ENCODE data around the gene DPP10. TPM values are rescaled to one million over a fixed set of nuclear protein-coding genes. Genes with fewer than 3 reads are reported as not detected.

Gene DPP10
- total RNA-seq, 1 donor from 2014 or later = 2.4 TPM

GRCh38 chr2:115807276-115807675 lies 1364.8 kb downstream of the DPP10 start:
- TF ChIP-seq CTCF (IDR thresholded peaks at IDR 0.05; ENCODE audit: insufficient read depth, low read length, poor library complexity, severe bottlenecking) = no peak
- Histone ChIP-seq H3K4me3 (ENCODE audit: low read depth, low read length) (no peak overlapping the region), H3K27me3 (ENCODE audit: control insufficient read depth, insufficient read depth, low read length) (no peaks in the 10 kb centered on the region), H3K36me3 (ENCODE audit: control insufficient read depth, insufficient read depth, low read length) (no peaks in the 10 kb centered on the region)
- no peak for DNase-seq (ENCODE audit: low read depth)

DNA sequence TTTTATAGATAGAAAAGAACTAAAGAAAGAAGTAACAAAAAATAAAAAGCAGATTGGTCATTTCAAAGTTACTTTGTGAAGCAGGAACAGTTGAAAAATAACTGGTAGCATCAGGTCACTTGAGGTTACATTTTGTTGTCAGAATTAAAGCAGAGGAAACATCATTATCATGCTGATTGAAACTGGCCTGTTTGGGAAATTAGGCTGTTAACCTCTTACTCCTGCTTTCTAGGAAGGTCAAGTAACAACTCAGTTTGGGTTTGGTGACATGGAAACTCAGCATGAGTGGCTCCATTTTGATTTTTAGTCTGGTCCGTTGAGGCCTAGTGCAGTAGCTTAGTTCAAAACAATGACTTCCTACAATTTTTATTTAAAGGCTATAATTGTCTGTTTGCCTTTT lies 1383.5 kb downstream of the DPP10 start:
- Histone ChIP-seq H3K36me3 (ENCODE audit: control insufficient read depth, insufficient read depth, low read length) (no peaks in the 10 kb centered on the region), H3K4me3 (ENCODE audit: low read depth, low read length) (no peak overlapping the region), H3K27me3 (ENCODE audit: control insufficient read depth, insufficient read depth, low read length) (no peaks in the 10 kb centered on the region)
- no peak for DNase-seq (ENCODE audit: low read depth)
- no peak for TF ChIP-seq CTCF (IDR thresholded peaks at IDR 0.05; ENCODE audit: insufficient read depth, low read length, poor library complexity, severe bottlenecking)

DNA sequence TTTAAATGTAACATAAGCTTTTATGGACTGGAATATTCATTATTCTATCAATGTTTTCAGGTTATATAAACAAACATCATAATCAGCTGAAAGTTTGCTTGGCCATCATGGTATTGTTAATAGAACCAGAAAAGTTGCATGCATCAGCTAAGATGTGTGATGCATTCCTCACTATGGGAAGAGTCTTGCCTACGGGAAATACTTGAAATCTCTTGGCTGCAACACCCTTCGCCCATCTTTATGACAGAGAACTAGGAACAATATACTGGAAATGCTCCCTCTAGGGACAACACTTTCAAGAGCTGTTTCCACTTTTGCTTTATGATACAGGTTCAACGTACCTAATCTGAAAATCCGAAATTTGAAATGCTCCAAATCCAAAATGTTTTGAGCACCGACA lies 1390.8 kb downstream of the DPP10 start:
- Histone ChIP-seq H3K36me3 (ENCODE audit: control insufficient read depth, insufficient read depth, low read length) (no peaks in the 10 kb centered on the region), H3K4me3 (ENCODE audit: low read depth, low read length) (no peak overlapping the region), H3K27me3 (ENCODE audit: control insufficient read depth, insufficient read depth, low read length) (no peaks in the 10 kb centered on the region)
- no peak for DNase-seq (ENCODE audit: low read depth)
- TF ChIP-seq CTCF (IDR thresholded peaks at IDR 0.05; ENCODE audit: insufficient read depth, low read length, poor library complexity, severe bottlenecking) = no peak

- no peak overlapping the region for H3K4me3 ChIP-seq (ENCODE audit: low read depth, low read length)
- TF ChIP-seq CTCF (IDR thresholded peaks at IDR 0.05; ENCODE audit: insufficient read depth, low read length, poor library complexity, severe bottlenecking) = no peak
- DNase-seq (ENCODE audit: low read depth) = no peak
- H3K27me3 ChIP-seq (ENCODE audit: control insufficient read depth, insufficient read depth, low read length) = no peaks in the 10 kb centered on the region
- no peaks in the 10 kb centered on the region for H3K36me3 ChIP-seq (ENCODE audit: control insufficient read depth, insufficient read depth, low read length)
These were observed 1396.1 kb downstream of the DPP10 start for GRCh38 chr2:115838539-115838938.

DNA sequence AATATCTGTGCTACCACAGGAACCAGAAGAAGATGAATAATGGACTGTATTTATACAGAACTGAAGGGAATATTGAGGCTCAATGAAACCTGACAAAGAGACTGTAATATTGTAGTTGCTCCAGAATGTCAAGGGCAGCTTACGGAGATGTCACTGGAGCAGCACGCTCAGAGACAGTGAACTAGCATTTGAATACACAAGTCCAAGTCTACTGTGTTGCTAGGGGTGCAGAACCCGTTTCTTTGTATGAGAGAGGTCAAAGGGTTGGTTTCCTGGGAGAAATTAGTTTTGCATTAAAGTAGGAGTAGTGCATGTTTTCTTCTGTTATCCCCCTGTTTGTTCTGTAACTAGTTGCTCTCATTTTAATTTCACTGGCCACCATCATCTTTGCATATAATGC lies 1399.9 kb downstream of the DPP10 start:
- TF ChIP-seq CTCF (IDR thresholded peaks at IDR 0.05; ENCODE audit: insufficient read depth, low read length, poor library complexity, severe bottlenecking) = no peak
- no peak for DNase-seq (ENCODE audit: low read depth)
- H3K27me3 ChIP-seq (ENCODE audit: control insufficient read depth, insufficient read depth, low read length) = no peaks in the 10 kb centered on the region
- H3K36me3 ChIP-seq (ENCODE audit: control insufficient read depth, insufficient read depth, low read length) = no peaks in the 10 kb centered on the region
- no peak overlapping the region for H3K4me3 ChIP-seq (ENCODE audit: low read depth, low read length)

GRCh38 chr2:115848192-115848591 lies 1405.8 kb downstream of the DPP10 start:
- no peak for TF ChIP-seq CTCF (IDR thresholded peaks at IDR 0.05; ENCODE audit: insufficient read depth, low read length, poor library complexity, severe bottlenecking)
- no peak overlapping the region for H3K4me3 ChIP-seq (ENCODE audit: low read depth, low read length)
- no peaks in the 10 kb centered on the region for H3K36me3 ChIP-seq (ENCODE audit: control insufficient read depth, insufficient read depth, low read length)
- DNase-seq (ENCODE audit: low read depth) = no peak
- no peaks in the 10 kb centered on the region for H3K27me3 ChIP-seq (ENCODE audit: control insufficient read depth, insufficient read depth, low read length)
